HFF-Myc (cell line): Measurements from ENCODE around the gene ARSI.

Experiments
- DNase-seq: peaks from one replicate; pipeline ENCODE4 v3.0.0-alpha.2; 2011; ENCODE audit warnings: low read depth; ENCODE audit errors: extremely low read depth
- H3K4me3 ChIP-seq: replicated peaks from 2 replicates; pipeline ENCODE4 v1.5.1; 2011; ENCODE audit warnings: low read depth, mild to moderate bottlenecking, control low read depth, low read length
- TF ChIP-seq, protein P1 (sequence below): IDR thresholded peaks from 2 replicates; pipeline ENCODE4 v1.5.1; 2012; ENCODE audit warnings: mild to moderate bottlenecking, low read depth, low read length, control low read depth; ENCODE audit errors: missing control alignments

Gene ARSI

DNA sequence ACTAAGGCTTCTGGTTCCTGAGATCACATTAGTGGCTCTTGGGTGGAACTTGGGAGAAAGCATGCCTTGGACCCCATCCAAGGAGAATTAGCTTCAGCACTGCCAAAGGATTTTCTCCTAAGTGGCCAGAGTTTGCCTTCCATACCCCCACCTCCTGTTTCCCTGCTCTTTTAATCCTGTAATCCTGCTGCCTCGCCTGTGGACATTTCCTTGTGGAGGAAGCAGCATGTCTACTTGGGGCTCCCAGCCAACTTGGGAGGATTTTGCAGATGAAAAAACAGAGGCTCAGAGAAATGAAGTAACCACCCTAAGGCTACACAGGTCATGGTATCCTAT is 1.6 kb downstream of the ARSI start:
- no peak overlapping the region for H3K4me3 ChIP-seq
- TF ChIP-seq, protein P1, sequence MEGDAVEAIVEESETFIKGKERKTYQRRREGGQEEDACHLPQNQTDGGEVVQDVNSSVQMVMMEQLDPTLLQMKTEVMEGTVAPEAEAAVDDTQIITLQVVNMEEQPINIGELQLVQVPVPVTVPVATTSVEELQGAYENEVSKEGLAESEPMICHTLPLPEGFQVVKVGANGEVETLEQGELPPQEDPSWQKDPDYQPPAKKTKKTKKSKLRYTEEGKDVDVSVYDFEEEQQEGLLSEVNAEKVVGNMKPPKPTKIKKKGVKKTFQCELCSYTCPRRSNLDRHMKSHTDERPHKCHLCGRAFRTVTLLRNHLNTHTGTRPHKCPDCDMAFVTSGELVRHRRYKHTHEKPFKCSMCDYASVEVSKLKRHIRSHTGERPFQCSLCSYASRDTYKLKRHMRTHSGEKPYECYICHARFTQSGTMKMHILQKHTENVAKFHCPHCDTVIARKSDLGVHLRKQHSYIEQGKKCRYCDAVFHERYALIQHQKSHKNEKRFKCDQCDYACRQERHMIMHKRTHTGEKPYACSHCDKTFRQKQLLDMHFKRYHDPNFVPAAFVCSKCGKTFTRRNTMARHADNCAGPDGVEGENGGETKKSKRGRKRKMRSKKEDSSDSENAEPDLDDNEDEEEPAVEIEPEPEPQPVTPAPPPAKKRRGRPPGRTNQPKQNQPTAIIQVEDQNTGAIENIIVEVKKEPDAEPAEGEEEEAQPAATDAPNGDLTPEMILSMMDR: no peak
- DNase-seq: no peak

DNA sequence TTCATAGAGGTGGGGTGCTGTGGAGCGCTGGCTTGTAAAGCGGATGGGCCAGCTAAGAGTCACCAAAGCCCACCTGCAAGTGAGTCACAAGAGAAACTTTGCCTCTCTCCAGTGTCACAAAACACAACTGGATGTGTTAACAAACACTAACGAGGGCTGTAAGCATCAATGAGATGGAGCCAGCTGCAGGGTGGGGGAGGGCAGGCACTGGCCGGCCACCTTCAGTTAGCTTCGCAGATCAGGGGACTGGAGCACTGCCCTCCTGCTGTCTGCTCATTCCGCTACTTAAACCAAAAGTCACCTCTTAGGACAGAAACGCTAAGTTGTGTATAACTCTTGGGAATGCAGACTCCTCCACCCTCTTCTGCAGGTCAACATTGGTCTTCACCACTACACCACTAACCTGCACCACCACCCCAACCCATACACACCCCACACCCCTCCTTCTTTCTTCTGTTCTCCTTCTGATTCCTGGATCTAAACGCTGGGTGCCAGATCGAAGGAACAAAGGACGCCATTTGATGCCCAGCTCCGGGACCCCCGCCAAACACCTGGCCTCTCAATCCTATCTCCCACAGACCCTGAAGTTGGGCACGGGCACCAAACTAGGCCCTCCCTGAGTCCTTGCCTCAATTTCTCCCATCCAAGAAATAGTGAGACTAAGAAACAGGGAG is 2.1 kb downstream of the ARSI start:
- no peak for DNase-seq
- H3K4me3 ChIP-seq: no peak overlapping the region
- TF ChIP-seq, protein P1: no peak

DNA sequence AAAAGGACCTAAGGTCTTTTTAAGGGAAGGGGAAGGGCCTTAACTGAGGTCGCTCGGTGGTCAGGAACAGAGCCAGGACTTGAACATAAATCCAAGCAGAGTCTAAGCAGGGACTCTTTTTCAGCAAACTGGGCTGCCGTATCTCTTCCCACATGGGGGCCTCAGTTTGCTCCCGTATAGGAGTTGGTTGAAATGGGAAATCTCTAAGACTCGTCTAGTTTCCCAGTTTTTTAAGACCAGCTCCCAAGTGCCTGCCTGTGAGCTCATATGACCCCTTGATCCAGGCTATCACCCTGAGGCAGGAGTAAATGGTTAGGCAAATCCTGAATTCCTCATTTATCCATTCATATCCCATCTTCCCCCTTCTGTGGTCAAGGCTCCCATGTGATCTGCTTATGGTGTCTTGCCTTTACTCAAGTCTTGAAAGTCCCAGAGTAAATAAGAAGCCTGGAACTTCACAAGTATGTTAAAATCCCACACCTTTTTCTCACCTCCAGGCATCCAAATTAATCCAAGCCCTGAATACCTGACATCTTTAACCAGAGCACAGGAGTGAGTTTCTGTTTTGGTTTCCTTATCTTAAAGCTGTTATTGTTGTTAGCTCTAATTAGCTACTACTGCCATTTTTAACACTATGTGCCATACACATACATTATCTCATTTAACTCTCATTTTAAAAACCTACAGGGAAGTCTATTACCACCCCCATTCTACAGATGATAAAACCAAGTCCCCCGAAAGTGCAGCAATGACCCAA is 3.0 kb downstream of the ARSI start:
- TF ChIP-seq, protein P1: no peak
- DNase-seq: no peak
- H3K4me3 ChIP-seq: no peak overlapping the region

DNA sequence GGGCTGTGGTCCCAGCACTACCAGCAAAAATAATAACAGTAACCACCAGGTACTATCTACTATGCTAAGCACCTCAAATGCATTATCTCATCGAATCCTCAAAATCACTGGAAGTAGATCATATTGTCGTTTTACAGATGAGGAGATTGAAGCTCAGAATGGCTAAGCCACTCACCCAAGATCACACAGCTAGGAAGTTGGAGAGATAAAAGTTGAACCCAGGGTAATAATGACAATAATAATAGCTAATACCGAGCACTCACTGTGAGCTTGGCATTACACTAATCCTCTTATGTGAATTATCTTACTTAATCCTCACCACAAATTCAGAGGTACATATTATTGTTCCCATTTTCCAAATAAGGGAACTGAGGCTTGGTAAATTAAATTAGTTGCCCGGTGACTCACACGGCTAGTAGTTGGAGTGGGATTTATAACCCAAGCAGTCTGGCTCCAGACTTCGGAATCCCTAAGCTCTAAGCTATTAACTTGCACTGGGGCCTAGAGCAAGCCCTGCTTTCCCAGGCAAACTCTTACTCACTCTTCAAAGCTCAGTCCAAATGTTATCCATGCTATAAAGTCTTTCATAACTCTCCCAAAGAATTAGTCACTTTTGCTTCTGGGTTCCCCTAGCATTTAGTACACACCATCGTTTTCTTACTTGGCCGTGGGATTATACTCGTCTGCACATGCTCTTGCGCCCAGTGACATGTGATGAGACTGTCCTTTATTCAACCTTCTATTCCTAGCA is 3.8 kb downstream of the ARSI start:
- DNase-seq: peak; percentile 73
- TF ChIP-seq, protein P1: no peak
- H3K4me3 ChIP-seq: no peak overlapping the region

DNA sequence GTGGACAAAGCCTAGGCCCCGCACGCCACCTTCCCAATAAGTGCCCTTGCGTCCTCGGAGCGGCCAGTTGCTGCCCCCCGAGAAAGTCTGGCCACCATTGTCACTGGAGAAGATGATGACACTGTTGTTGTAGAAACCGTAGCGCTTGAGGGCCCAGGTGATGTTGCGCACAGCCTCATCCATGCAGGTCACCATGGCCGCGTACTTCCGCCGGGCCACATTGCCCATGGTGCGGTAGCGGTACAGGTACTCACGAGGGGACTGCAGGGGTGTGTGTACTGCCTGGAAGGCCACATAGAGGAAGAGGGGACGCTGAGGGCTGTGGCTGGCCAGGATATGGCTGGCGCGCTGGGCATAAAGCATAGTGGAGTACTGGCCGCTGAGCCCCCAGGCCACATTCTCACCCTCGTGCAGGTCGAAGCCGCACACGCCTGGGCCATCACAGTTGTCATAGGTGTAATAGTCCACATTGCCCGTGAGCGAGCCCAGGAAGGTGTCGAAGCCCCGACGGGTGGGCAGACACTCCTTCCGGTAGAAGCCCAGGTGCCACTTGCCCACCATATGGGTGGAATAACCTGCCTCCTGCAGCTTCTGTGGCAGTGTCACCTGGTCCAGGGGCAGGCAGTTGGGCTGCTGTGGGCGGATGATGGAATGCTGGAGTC is 4.6 kb downstream of the ARSI start:
- H3K4me3 ChIP-seq: no peak overlapping the region
- no peak for DNase-seq
- TF ChIP-seq, protein P1: no peak

DNA sequence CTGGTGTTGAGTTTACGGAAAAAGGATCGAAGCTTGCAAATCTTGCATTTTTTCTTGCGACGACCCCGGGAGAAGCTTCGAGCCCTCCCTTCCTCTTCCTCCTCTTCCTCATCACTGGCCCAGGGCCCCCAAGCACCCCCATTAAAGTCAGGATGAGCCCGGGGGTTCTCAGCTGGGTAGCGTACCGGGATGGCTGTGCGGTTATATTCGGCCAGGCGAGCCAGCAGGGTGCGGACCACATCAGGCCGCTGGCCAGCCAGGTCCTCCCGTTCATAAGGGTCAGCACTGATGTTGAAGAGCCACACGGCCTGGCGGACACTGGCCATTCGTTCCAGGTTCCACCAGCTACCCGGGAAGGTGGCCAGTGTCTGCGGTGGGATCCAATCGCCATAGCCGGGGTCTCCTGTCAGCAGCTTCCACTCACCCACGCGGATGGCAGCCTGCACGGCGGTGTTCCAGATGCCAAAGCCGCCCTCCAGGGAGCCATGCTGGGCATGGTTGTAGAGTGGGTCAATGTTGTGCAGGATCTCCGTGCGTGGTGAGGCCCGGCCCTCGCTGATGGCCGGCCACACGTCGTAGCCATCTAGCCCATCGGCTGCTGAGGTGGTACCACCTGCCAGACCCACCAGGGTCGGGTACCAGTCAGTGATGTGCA is 5.3 kb downstream of the ARSI start:
- TF ChIP-seq, protein P1: no peak
- no peak for DNase-seq
- H3K4me3 ChIP-seq: no peak overlapping the region
